Gastroesophageal sphincter (tissue), 3 donors: Measurements from ENCODE around the gene MDFIC.

Experiments
- CTCF ChIP-seq, 4 experiments: fragments of 200-600 bp in 2 of 4; fragments of 450-650 bp in 2 of 4; sonication (generic) in 1 of 4; IDR thresholded peaks; one replicate each; pipeline ENCODE4 v1.5.1; 2017 to 2019; ENCODE audit warnings: antibody characterized with exemption in 4 of 4, mild to moderate bottlenecking in 2 of 4, moderate library complexity in 2 of 4
- EP300 ChIP-seq: sonication (generic); formaldehyde crosslinking; IDR thresholded peaks from one replicate; pipeline ENCODE4 v1.6.1; 2017; ENCODE audit warnings: antibody characterized with exemption, mild to moderate bottlenecking

DNA sequence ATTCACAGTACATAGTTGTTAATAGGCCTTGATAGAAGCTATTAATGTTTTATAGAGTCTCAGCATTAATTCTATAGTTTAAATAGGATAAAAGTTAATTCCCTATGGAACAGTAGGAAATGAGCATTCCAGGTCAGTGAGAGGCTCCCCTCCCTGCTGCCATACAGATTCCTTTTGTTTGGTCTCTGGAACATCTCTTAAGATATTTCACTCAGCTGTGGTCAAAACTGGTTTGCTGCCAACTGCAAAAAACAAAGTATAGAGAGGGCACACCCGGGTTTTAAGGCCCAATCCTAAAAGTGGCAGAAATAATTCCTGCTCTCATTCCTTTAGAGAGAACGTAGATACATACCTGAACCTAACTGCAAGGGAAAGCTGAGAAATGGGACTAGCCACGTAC, 51.3 kb downstream of the MDFIC start:
- no peak for TF ChIP-seq EP300
- TF ChIP-seq CTCF (IDR thresholded peaks at IDR 0.05), result no peak
